HG03196 (cell line): ENCODE results near the gene USP37.
"Not testable (repeated sequence)": the region's sequence is repeated elsewhere in the genome, so short reads cannot be mapped to it uniquely, and the experiment has no call there.

Experiments
- ATAC-seq: cut with Tn5 transposase; IDR thresholded peaks from one replicate; pipeline ENCODE4 v1.9.1; 2021; ENCODE audit not compliant: unreplicated experiment

USP37 gene

DNA sequence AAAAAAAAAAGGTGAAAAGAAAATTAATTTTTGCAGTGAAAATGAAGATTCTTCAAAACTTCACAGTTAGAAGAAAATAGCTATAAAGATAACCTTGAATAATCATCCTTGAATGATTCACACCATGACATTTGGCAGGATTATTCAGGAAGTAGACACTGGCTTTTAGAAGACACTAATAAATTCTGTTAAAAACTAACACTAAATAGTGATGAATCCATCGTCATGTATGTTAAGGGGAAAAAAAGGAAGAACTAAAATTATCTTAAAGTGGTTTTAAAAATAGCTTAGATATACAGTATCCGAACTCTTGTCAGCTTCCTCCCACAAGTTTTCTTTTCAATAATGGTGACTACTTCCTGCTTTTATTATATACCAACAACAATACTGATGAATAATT, 10.2 kb downstream of the USP37 start:
- no peak for ATAC-seq

DNA sequence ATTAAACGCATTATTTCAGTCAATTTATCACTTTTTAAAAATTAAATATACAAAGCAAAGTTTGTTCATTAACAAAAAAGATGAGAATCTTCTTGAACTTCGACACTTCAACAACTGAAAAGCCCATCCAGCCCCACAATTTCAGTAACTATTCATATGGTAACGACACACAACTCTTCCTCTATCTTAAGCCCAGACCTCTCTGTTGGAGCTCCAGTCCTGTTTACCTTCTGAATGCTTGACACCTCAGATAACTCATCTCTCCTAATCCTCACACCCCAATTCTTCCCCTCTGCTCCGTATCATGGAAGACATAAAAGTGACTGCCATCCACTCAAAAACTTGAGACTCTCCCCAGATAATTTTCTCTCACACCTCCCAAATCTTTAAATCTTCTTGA, 12.6 kb downstream of the USP37 start:
- ATAC-seq: no peak

DNA sequence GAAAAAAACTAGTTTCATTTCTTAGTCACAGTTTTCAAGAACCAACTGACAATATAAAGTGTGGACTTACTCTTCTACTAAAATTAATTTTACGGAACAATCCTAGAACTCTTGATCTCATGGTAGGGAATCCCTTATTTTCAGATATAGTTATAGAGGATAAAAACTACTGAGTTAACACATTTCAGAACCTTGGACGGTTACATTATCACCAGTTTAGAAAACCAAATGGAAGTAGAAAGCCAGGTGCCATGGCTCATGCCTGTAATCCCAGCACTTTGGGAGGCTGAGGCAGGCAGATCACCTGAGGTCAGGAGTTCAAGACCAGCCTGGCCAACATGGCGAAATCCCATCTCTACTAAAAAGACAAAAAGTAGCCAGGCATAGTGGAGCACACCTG, 13.9 kb downstream of the USP37 start:
- ATAC-seq: not testable (repeated sequence)

DNA sequence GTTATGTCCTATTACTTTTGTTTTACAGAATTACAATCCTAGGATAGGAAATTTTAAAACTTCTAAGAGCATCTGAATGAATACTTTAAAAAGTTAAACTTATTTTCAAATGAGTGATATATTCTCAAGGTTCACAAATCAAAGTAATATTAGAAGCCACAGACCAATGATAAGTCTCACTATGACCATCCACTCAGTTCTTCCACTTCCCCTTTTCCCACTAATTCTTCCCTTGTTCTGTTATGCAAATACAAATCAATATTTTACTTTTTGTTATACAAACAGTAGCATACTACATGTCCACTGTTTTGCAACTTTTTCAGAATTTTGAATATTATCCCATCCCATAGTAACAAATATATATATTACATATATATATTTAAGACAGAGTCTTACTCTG, 20.2 kb downstream of the USP37 start:
- ATAC-seq: no peak

DNA sequence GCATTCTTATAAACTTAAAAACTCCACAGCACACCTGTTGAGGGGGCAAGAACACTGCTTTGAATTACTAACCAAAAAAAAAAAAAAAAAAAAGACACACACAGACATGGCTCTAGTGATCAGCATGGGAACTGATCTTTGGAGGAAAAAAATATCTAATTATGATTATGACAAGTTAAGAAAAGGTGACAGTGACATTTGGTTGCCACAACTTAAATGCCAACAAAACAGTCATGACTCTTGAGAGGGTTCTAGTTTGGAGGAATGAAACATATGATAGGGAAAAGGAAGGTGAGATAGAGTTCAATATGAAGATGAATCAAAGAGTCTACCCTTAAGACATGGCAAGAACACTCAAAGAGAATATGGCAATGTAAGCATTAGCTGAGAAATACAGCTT, 20.6 kb downstream of the USP37 start:
- no peak for ATAC-seq

DNA sequence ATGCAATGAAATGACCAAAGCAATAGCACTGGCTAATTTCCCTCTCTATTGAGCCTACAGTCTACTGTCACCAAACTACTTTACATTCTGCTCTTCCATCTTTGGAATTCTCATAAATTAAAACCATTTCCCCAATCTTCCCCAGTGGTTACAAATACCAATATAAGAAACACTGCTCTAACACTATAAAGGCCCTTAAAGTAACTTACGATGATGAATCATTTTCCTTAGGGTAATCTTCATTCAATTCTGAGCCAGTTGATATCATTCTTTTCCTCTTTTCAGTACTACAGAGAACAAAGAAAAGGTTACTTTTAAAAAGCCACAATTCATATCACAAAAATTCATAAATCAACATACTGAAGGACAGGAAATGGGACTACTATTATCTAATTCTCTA, 22.1 kb downstream of the USP37 start:
- no peak for ATAC-seq

DNA sequence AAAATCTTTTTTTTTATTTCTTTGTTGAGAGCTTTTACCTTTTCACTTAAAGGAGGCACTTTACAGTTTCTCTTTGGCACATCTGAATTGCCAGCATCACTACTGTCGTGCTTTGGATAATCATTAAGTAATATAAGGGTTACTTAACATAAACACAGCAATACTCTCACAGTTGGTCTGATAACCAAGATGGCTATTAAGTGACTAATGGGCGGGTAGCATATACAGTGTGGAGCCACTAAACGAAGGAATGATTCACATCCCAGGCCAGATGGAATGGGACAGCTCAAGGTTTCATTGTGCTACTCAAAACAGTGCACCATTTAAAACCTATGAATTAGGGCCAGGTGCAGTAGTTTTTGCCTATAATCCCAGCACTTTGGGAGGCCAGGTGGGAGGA, 28.1 kb downstream of the USP37 start:
- no peak for ATAC-seq

DNA sequence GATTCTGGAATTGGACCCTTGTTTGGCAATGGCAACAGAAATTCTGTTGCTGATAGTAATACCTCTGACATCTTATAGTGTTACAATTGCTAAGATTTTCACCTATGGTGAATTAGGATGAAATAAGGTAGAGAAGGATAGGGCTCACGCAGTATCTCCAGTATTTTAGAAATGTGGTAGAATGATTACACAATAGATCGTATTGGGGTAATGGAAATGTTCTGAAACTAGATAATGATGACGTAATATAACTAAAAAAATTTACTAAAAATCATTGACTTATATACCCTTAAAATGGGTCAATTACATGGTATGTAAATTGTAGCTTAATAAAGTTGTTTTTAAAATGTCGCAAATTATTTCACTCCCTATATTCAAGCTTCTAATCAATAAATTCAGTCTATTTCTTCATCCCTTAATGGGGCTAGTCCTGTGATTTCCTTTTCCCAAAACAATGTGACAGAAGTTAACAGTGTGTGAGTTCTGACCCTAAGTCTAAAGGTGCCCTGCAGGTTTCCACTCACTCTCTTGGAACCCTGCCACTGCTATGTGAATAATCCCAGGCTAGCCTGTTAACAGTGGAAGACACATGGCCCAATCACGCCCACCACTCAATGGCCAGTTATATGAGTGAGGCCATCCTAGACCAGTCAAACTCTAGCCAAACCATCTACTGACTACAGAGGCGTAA, 31.2 kb downstream of the USP37 start:
- no peak for ATAC-seq

DNA sequence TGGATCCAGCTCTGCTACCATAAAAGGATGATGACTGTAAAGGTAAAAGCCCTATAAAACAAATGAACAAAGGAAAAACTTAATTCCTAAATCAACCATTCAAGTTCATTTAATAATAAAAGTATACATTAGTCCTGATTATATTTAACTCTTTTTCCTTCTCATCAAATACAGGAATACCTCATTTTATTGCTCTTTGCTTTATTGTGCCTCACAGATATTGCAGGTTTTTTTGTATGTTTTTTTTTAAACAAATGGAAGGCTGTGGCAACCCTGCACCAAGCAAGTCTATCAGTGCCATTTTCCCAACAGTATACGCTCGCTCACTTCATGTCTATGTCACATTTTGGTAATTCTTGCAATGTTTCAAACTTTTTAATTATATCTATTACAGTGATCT, 38.2 kb downstream of the USP37 start:
- no peak for ATAC-seq

DNA sequence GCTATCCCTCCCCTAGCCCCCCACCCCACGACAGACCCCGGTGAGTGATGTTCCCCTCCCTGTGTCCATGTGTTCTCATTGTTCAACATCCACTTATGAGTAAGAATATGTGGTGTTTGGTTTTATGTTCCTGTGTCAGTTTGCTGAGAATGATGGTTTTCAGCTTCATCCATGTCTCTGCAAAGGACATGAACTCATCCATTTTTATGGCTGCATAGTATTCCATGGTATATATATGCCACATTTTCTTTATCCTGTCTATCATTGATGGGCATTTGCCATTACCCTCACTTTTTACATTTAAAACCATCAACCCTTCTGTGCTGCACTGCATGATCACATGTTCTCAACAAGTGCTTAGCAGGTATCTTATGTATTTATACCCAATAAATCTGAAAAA, 39.7 kb downstream of the USP37 start:
- not testable (repeated sequence) for ATAC-seq

DNA sequence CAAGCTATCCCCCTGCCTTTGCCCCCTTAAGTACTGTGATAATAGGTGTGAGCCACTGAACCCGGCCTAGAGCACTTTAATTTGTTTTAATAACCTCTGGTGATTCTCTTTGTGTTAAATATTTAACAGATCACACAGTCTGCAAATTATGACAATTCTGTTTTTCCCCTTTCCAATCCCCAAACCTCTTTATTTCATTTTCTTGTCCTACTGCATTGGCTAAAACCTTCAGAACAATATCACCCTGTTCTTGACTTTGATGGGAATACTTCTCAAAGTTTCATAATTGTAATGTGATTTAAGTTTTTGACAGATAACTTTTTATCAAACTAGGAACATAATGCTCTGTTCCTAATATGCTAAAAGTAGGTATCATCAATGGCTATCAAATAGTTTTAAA, 44.5 kb downstream of the USP37 start:
- ATAC-seq: no peak

DNA sequence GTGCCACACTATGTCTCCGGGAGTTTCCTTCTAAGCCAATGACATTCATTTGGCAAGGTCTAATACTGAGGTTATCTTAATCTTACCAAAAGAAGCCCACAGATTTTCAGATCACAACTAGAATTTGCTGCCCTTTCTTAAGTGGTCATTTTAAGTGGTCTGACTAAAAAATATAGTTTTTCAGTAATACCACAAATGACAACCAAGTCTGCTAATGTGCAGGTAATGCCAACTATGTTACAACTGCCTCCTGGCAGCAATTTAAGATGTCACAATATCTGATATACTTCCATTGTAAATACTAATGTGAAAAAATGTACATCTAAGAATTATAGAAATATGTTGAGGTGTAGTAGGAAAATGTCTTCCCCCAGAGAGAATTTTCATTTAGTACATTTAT, 49.3 kb downstream of the USP37 start:
- ATAC-seq: no peak

DNA sequence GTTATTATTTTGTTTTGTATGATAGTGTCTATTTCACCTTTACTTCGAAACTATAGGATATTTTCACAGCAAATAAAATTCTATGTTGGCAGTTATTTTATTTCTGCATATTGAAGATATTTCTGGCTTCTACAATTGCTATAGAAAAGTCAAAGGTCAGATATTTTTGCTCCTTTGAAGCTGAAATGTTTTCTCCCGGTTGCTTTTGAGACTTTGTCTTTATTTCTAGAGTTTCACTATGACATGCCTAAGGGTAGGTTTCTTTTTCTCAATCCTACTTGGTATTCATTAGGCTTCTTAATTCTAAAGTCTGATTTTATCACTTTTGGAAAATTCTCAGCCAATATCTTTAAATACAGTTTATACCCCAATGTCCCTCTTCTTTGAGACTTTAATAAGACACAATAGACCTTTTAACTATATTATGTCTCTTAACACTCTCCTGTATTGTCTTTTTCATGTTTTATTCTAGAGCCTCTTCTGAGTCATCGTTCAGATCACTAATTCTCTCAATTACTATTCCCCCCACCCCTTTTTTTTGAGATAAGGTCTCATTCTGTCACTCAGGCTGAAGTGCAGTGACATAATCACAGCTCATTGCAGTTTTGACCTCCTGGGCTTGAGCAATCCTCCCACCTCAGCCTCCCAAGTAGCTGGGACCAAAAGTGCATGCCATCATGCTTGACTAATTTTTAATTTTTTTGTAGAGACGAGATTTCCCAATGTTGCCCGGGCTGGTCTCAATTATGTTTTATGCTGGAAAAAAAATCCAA, 50.5 kb downstream of the USP37 start:
- ATAC-seq: peak; percentile 66

DNA sequence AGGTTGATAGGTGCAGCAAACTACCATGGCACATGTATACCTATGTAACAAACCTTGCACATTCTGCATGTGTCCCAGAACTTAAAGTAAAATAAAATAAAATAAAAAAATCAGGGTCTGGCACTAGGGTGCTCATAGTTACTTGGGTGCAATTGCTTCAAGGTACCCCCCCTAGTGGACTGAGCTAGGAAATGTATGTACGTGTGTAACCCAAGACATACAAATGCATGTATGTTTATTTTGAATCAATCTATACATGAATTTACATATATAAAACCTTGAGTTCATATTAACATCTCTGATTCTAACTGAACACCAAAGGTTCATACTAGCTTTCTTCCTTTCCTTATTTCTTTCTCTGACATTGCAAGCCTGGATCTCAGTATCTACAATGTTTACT, 51.5 kb downstream of the USP37 start:
- ATAC-seq: no peak

DNA sequence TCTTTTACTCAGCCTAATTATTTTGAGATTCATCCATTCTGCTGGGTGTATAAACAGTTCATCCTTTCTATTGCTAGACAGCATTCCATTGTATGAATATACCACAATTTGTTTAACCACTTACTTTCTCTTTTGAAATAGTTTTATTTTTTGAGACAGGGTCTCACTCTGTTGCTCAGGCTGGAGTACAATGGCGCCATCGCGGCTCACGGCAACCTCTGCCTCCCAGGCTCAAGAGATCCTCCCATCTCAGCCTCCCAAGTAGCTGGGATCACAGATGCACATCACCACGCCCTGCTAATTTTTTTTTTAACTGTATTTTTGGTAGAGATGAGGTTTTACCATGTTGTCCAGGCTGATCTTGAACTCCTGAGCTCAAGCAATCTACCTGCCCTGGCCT, 54.5 kb downstream of the USP37 start:
- no peak for ATAC-seq

DNA sequence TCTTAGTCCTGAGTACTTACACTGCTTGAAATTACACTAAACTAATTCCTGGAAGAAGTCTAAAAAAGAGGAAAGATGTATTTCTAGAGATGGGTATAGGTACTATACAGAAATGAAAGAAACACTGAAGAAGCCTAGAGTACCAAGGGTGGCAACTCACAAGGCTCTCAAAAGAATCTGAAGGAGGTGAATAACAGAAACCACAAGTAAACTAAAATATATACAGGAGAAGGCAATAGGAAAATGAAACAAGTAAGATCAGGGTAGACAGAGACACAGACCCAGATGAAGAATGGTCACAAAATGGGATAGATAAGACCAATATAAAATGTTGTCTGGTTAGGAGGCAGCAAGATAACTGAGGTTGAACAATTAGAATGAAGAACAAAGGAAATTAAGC, 59.9 kb downstream of the USP37 start:
- ATAC-seq: no peak

DNA sequence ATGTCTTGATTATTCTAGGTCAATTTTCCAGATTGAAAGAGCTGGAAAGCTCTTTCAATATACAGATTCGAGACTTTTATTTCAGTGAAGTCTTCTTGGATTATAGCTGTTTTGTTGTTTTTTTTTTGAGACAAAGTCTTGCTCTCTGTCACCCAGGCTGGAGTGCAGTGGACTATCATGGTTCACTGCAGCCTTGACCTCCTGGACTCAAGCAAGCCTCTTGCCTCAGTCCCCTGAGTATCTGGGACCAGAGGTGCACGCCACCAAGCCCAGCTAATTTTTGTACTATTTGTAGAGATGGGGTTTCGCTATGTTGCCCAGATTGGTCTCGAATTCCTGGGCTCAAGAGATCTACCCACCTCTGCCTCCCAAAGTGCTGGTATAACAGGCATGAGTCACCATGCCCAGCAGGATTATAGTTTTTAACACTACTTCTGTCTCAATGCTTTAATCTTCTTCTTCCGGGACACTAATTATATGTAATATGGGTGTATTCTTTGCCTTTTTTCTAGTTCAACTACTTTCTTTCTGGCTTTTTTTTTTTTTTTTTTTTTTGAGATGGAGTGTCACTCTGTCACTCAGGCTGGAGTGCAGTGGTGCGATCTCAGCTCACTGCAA, 62.3 kb downstream of the USP37 start:
- ATAC-seq: no peak

DNA sequence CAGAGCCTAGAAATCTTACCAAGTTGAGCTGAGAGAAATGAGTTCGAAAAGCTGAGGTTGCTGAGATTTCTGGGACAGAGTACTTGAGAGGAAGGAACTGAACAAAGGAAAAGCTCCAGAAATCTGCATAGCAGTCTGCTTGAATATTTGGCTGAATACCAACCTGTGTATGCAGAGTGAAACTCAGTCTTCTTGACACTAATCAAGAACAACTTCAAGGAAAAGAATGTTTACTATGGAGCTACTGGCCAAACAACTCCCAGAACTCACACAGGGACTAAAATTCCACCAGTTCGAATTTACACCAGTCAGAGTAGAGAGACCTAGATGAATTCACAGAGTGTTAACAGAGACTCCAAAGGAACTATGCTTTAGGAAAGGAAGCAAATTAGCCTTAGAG, 66.5 kb downstream of the USP37 start:
- no peak for ATAC-seq

DNA sequence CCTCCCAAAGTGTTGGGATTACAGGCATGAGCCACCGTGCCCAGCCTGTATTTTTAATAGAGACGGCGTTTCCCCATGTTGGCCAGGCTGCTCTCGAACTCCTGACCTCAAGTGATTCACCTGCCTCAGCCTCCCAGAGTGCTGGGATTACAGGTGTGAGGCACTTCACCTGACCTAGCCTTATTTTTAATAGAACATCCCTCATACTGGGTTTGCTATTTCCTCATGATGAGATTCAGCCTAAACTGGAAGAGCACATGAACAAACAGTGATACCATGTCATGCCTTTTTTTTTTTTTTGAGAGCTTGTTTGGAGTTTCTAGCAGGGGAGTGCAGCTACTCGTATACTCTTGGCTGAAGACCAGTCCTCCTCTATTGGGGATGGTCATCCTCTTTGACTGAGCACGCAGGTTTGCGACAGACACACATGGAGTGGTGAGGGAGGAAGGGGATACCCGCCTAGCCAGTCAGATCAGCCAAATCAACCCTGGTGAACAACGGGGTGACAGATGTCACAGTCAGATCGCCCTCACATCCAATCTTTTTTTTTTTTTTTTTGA, 67.6 kb downstream of the USP37 start:
- no peak for ATAC-seq

DNA sequence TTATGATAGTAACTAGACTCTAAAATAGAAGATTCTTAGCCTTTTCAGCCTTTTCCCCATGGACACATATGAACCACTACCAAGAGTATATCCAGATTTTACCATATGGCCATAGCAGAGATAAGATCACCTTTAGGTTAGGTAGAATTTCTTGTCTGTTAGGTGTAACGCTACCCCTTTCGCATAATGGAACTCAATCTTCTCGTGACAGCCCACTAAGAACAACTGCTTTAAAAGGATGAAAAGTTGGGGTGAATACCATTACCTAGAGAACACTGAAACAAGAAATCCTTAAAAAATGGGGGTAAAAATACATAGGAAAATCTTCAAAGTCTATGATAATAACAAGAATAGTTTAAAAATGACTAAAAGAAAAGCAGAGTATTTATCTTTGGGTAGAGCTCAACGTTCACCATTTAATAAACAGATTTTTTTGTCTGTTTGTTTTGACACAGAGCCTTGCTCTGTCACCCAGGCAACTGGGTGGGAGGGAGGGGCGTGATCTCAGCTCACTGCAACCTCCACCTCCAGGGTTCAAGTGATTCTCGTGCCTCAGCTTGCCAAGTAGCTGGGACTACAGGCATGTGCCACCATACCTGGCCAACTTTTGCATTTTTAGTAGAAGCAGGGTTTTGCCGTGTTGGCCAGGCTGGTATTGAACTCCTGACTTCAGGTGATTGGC, 82.0 kb downstream of the USP37 start:
- ATAC-seq: no peak

DNA sequence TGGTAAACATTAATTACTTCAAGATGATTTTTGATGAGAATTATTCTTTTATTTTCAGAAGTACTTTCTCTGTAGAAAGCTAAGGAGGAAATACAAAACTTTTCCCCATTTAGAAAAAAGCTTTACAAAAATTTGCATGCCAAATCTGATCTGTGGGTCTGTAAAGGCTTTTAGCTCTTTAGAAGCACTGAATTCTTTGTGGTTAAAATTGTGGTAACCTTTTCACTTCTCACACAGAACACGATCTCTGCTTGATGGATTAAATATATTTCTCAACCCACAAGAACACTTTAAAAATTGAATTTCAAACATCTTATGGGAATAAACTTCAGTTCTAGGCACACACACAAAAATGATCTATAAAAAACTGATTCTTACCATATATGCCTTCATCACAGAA, 85.5 kb downstream of the USP37 start:
- no peak for ATAC-seq
